Measurements from ENCODE around the gene JUNB.
"Not testable (repeated sequence)": the region's sequence is repeated elsewhere in the genome, so short reads cannot be mapped to it uniquely, and the experiment has no call there.

The JUNB gene

GRCh38 chr19:12799742-12800465 lies 8.6 kb downstream of the JUNB start:
- Histone ChIP-seq H3K27me3 (ENCODE audit: control insufficient read depth, insufficient read depth, low read length) (peaks cover 6% of the 10 kb centered on the region), H3K4me1 (ENCODE audit: control insufficient read depth, insufficient read depth, low read length) (peaks cover 15% of the 10 kb centered on the region), H3K9me3 (ENCODE audit: control insufficient read depth, insufficient read depth, low read depth, low read length) (no peaks in the 10 kb centered on the region), H3K36me3 (ENCODE audit: control insufficient read depth, insufficient read depth, low read length) (peaks cover 23% of the 10 kb centered on the region), H3K4me3 (ENCODE audit: low read depth, low read length) (peak overlapping the region; percentile 96; the same call in 1 of the 2 replicates), H3K27ac (ENCODE audit: low read depth, low read length) (no peak overlapping the region), H3K9ac (ENCODE audit: low read length) (no peak overlapping the region)

- H3K4me1 ChIP-seq (ENCODE audit: control insufficient read depth, insufficient read depth, low read length), result peaks cover 15% of the 10 kb centered on the region
- H3K9me3 ChIP-seq (ENCODE audit: control insufficient read depth, insufficient read depth, low read depth, low read length), result no peaks in the 10 kb centered on the region
- H3K27ac ChIP-seq (ENCODE audit: low read depth, low read length), result no peak overlapping the region
- no peak overlapping the region for H3K9ac ChIP-seq (ENCODE audit: low read length)
- peak overlapping the region; percentile 96 for H3K4me3 ChIP-seq (ENCODE audit: low read depth, low read length)
- H3K27me3 ChIP-seq (ENCODE audit: control insufficient read depth, insufficient read depth, low read length), result peaks cover 6% of the 10 kb centered on the region
- peaks cover 23% of the 10 kb centered on the region for H3K36me3 ChIP-seq (ENCODE audit: control insufficient read depth, insufficient read depth, low read length)
Measured at GRCh38 chr19:12800466-12800770, 9.1 kb downstream of the JUNB start.

GRCh38 chr19:12800923-12801465 lies 9.7 kb downstream of the JUNB start:
- Histone ChIP-seq H3K4me1 (ENCODE audit: control insufficient read depth, insufficient read depth, low read length) (peaks cover 13% of the 10 kb centered on the region), H3K27ac (ENCODE audit: low read depth, low read length) (peak overlapping the region; percentile 70; the same call in 1 of the 2 replicates), H3K9me3 (ENCODE audit: control insufficient read depth, insufficient read depth, low read depth, low read length) (no peaks in the 10 kb centered on the region), H3K4me3 (ENCODE audit: low read depth, low read length) (peak overlapping the region; percentile 96), H3K9ac (ENCODE audit: low read length) (peak overlapping the region; percentile 91), H3K27me3 (ENCODE audit: control insufficient read depth, insufficient read depth, low read length) (peaks cover 6% of the 10 kb centered on the region), H3K36me3 (ENCODE audit: control insufficient read depth, insufficient read depth, low read length) (peaks cover 23% of the 10 kb centered on the region)

GRCh38 chr19:12801466-12802266 lies 10.4 kb downstream of the JUNB start, which contains the start of the genes PRDX2 and THSD8:
Gene PRDX2 (minus strand): TSS chr19:12801800. CDS start chr19:12801261, 539 bp downstream.
Gene THSD8 (plus strand): TSS chr19:12802069. CDS start chr19:12802072, 3 bp downstream.
- Histone ChIP-seq H3K9ac (ENCODE audit: low read length) (peak within 1 kb of the TSS; percentile 91), H3K27me3 (ENCODE audit: control insufficient read depth, insufficient read depth, low read length) (peaks cover 6% of the 10 kb centered on the region), H3K4me3 (ENCODE audit: low read depth, low read length) (peak within 1 kb of the TSS; percentile 96), H3K9me3 (ENCODE audit: control insufficient read depth, insufficient read depth, low read depth, low read length) (no peaks in the 10 kb centered on the region), H3K27ac (ENCODE audit: low read depth, low read length) (peak within 1 kb of the TSS; percentile 70; the same call in 1 of the 2 replicates), H3K4me1 (ENCODE audit: control insufficient read depth, insufficient read depth, low read length) (peaks cover 11% of the 10 kb centered on the region), H3K36me3 (ENCODE audit: control insufficient read depth, insufficient read depth, low read length) (peaks cover 23% of the 10 kb centered on the region)

GRCh38 chr19:12802267-12803106 lies 11.2 kb downstream of the JUNB start:
- Histone ChIP-seq H3K9ac (ENCODE audit: low read length) (peak overlapping the region; percentile 91), H3K27ac (ENCODE audit: low read depth, low read length) (no peak overlapping the region), H3K4me3 (ENCODE audit: low read depth, low read length) (peak overlapping the region; percentile 96), H3K4me1 (ENCODE audit: control insufficient read depth, insufficient read depth, low read length) (peaks cover 17% of the 10 kb centered on the region), H3K36me3 (ENCODE audit: control insufficient read depth, insufficient read depth, low read length) (peaks cover 27% of the 10 kb centered on the region), H3K27me3 (ENCODE audit: control insufficient read depth, insufficient read depth, low read length) (peaks cover 6% of the 10 kb centered on the region), H3K9me3 (ENCODE audit: control insufficient read depth, insufficient read depth, low read depth, low read length) (no peaks in the 10 kb centered on the region)

GRCh38 chr19:12804051-12804450 lies 12.8 kb downstream of the JUNB start:
- no peak overlapping the region for H3K9ac ChIP-seq (ENCODE audit: low read length)
- H3K27me3 ChIP-seq (ENCODE audit: control insufficient read depth, insufficient read depth, low read length), result peaks cover 6% of the 10 kb centered on the region
- H3K4me3 ChIP-seq (ENCODE audit: low read depth, low read length), result no peak overlapping the region
- peaks cover 17% of the 10 kb centered on the region for H3K4me1 ChIP-seq (ENCODE audit: control insufficient read depth, insufficient read depth, low read length)
- H3K9me3 ChIP-seq (ENCODE audit: control insufficient read depth, insufficient read depth, low read depth, low read length), result no peaks in the 10 kb centered on the region
- no peak overlapping the region for H3K27ac ChIP-seq (ENCODE audit: low read depth, low read length)
- H3K36me3 ChIP-seq (ENCODE audit: control insufficient read depth, insufficient read depth, low read length), result peaks cover 32% of the 10 kb centered on the region

- Histone ChIP-seq H3K4me3 (ENCODE audit: low read depth, low read length) (peak within 1 kb of the TSS; percentile 85), H3K4me1 (ENCODE audit: control insufficient read depth, insufficient read depth, low read length) (peaks cover 10% of the 10 kb centered on the region), H3K27me3 (ENCODE audit: control insufficient read depth, insufficient read depth, low read length) (peaks cover 6% of the 10 kb centered on the region), H3K36me3 (ENCODE audit: control insufficient read depth, insufficient read depth, low read length) (peaks cover 32% of the 10 kb centered on the region), H3K9ac (ENCODE audit: low read length) (peak within 1 kb of the TSS; percentile 86), H3K27ac (ENCODE audit: low read depth, low read length) (peak within 1 kb of the TSS; percentile 44; the same call in 1 of the 2 replicates), H3K9me3 (ENCODE audit: control insufficient read depth, insufficient read depth, low read depth, low read length) (no peaks in the 10 kb centered on the region)
Measured at GRCh38 chr19:12806242-12807081, 15.2 kb downstream of the JUNB start, which contains the start of gene RNASEH2A. Gene RNASEH2A (plus strand): TSS chr19:12806584. CDS start chr19:12806674, 90 bp downstream.

- H3K27ac ChIP-seq (ENCODE audit: low read depth, low read length), result no peak overlapping the region
- peaks cover 39% of the 10 kb centered on the region for H3K36me3 ChIP-seq (ENCODE audit: control insufficient read depth, insufficient read depth, low read length)
- H3K4me3 ChIP-seq (ENCODE audit: low read depth, low read length), result no peak overlapping the region
- H3K4me1 ChIP-seq (ENCODE audit: control insufficient read depth, insufficient read depth, low read length), result no peaks in the 10 kb centered on the region
- no peaks in the 10 kb centered on the region for H3K27me3 ChIP-seq (ENCODE audit: control insufficient read depth, insufficient read depth, low read length)
- H3K9me3 ChIP-seq (ENCODE audit: control insufficient read depth, insufficient read depth, low read depth, low read length), result no peaks in the 10 kb centered on the region
- H3K9ac ChIP-seq (ENCODE audit: low read length), result no peak overlapping the region
Measured at GRCh38 chr19:12815088-12815487, 23.8 kb downstream of the JUNB start.

GRCh38 chr19:12817188-12817587 lies 25.9 kb downstream of the JUNB start:
- H3K4me1 ChIP-seq (ENCODE audit: control insufficient read depth, insufficient read depth, low read length); H3K9me3 ChIP-seq (ENCODE audit: control insufficient read depth, insufficient read depth, low read depth, low read length); H3K27me3 ChIP-seq (ENCODE audit: control insufficient read depth, insufficient read depth, low read length); H3K27ac ChIP-seq (ENCODE audit: low read depth, low read length); H3K4me3 ChIP-seq (ENCODE audit: low read depth, low read length); H3K9ac ChIP-seq (ENCODE audit: low read length): not testable (repeated sequence)
- peaks cover 24% of the 10 kb centered on the region for H3K36me3 ChIP-seq (ENCODE audit: control insufficient read depth, insufficient read depth, low read length)

GRCh38 chr19:12817810-12818209 lies 26.5 kb downstream of the JUNB start:
- H3K36me3 ChIP-seq (ENCODE audit: control insufficient read depth, insufficient read depth, low read length), result peaks cover 20% of the 10 kb centered on the region
- H3K27ac ChIP-seq (ENCODE audit: low read depth, low read length); H3K9ac ChIP-seq (ENCODE audit: low read length); H3K4me3 ChIP-seq (ENCODE audit: low read depth, low read length); H3K9me3 ChIP-seq (ENCODE audit: control insufficient read depth, insufficient read depth, low read depth, low read length); H3K27me3 ChIP-seq (ENCODE audit: control insufficient read depth, insufficient read depth, low read length); H3K4me1 ChIP-seq (ENCODE audit: control insufficient read depth, insufficient read depth, low read length): not testable (repeated sequence)

Measured in HUES6 (cell line).